ENCODE data around the gene HOATZ.
A peak's percentile ranks its signal among the peaks of the same experiment; 100 is the strongest.

The HOATZ gene

GRCh38 chr11:111514216-111515031 is at the start of gene HOATZ:
Gene HOATZ (plus strand): TSS chr11:111514778. CDS start chr11:111514785, 7 bp downstream.
- no peak for DNase-seq (ENCODE audit: low read depth)
- no peak within 1 kb of the TSS for H3K4me3 ChIP-seq (ENCODE audit: low read length)
- no peak for TF ChIP-seq CTCF (IDR thresholded peaks at IDR 0.05; ENCODE audit: insufficient read depth, low read depth, low read length, missing control alignments)

- peak; percentile 62 for DNase-seq (ENCODE audit: low read depth)
- H3K4me3 ChIP-seq (ENCODE audit: low read length), result no peak overlapping the region
- no peak for TF ChIP-seq CTCF (IDR thresholded peaks at IDR 0.05; ENCODE audit: insufficient read depth, low read depth, low read length, missing control alignments)
Measured at GRCh38 chr11:111465400-111465799, 49.2 kb upstream of the HOATZ start.

- no peak for TF ChIP-seq CTCF (IDR thresholded peaks at IDR 0.05; ENCODE audit: insufficient read depth, low read depth, low read length, missing control alignments)
- DNase-seq (ENCODE audit: low read depth), result no peak
- H3K4me3 ChIP-seq (ENCODE audit: low read length), result no peak overlapping the region
Measured at GRCh38 chr11:111466615-111467014, 48.0 kb upstream of the HOATZ start.

- H3K4me3 ChIP-seq (ENCODE audit: low read length), result no peak overlapping the region
- TF ChIP-seq CTCF (IDR thresholded peaks at IDR 0.05; ENCODE audit: insufficient read depth, low read depth, low read length, missing control alignments), result no peak
- DNase-seq (ENCODE audit: low read depth), result no peak
Measured at GRCh38 chr11:111469200-111469599, 45.4 kb upstream of the HOATZ start.

GRCh38 chr11:111472228-111472627 is 42.4 kb upstream of the HOATZ start:
- H3K4me3 ChIP-seq (ENCODE audit: low read length), result no peak overlapping the region
- TF ChIP-seq CTCF (IDR thresholded peaks at IDR 0.05; ENCODE audit: insufficient read depth, low read depth, low read length, missing control alignments), result no peak
- peak; percentile 41 for DNase-seq (ENCODE audit: low read depth)

GRCh38 chr11:111474432-111474831 is 40.1 kb upstream of the HOATZ start:
- no peak for TF ChIP-seq CTCF (IDR thresholded peaks at IDR 0.05; ENCODE audit: insufficient read depth, low read depth, low read length, missing control alignments)
- DNase-seq (ENCODE audit: low read depth), result peak; percentile 57
- no peak overlapping the region for H3K4me3 ChIP-seq (ENCODE audit: low read length)

- no peak for TF ChIP-seq CTCF (IDR thresholded peaks at IDR 0.05; ENCODE audit: insufficient read depth, low read depth, low read length, missing control alignments)
- no peak for DNase-seq (ENCODE audit: low read depth)
- no peak overlapping the region for H3K4me3 ChIP-seq (ENCODE audit: low read length)
Measured at GRCh38 chr11:111476366-111476765, 38.2 kb upstream of the HOATZ start.
